Astrocyte of the cerebellum (primary cell): ENCODE data around the gene DEF6.
"Not testable (repeated sequence)": the region's sequence is repeated elsewhere in the genome, so short reads cannot be mapped to it uniquely, and the experiment has no call there.

Experiments used
- DNase-seq: peaks from one replicate; pipeline ENCODE4 v3.0.0-alpha.2; 2011; ENCODE audit warnings: low read depth
- H3K4me3 ChIP-seq: 2 replicates; pipeline ENCODE4 v1.5.1; 2011; ENCODE audit warnings: mild to moderate bottlenecking, low read depth, low read length, moderate library complexity
- in situ Hi-C: cut with HindIII; loops from 2 replicates; pipeline ENCODE4 v1.10.0; 2017; ENCODE audit warnings: low sequenced_read_pairs
- TF ChIP-seq, protein P1 (sequence below): IDR thresholded peaks from 2 replicates; pipeline ENCODE4 v1.5.1; 2012; ENCODE audit warnings: low read length, low read depth, moderate library complexity, mild to moderate bottlenecking; ENCODE audit errors: missing control alignments

Gene DEF6

GRCh38 chr6:35305117-35305516 lies 7.5 kb downstream of the DEF6 start:
- no peak for DNase-seq
- in situ Hi-C loops: no loop called here
- H3K4me3 ChIP-seq: no peak overlapping the region
- TF ChIP-seq, protein P1, sequence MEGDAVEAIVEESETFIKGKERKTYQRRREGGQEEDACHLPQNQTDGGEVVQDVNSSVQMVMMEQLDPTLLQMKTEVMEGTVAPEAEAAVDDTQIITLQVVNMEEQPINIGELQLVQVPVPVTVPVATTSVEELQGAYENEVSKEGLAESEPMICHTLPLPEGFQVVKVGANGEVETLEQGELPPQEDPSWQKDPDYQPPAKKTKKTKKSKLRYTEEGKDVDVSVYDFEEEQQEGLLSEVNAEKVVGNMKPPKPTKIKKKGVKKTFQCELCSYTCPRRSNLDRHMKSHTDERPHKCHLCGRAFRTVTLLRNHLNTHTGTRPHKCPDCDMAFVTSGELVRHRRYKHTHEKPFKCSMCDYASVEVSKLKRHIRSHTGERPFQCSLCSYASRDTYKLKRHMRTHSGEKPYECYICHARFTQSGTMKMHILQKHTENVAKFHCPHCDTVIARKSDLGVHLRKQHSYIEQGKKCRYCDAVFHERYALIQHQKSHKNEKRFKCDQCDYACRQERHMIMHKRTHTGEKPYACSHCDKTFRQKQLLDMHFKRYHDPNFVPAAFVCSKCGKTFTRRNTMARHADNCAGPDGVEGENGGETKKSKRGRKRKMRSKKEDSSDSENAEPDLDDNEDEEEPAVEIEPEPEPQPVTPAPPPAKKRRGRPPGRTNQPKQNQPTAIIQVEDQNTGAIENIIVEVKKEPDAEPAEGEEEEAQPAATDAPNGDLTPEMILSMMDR: no peak

GRCh38 chr6:35307138-35307537 lies 9.5 kb downstream of the DEF6 start:
- DNase-seq, H3K4me3 ChIP-seq, in situ Hi-C loops: not testable (repeated sequence)

DNA sequence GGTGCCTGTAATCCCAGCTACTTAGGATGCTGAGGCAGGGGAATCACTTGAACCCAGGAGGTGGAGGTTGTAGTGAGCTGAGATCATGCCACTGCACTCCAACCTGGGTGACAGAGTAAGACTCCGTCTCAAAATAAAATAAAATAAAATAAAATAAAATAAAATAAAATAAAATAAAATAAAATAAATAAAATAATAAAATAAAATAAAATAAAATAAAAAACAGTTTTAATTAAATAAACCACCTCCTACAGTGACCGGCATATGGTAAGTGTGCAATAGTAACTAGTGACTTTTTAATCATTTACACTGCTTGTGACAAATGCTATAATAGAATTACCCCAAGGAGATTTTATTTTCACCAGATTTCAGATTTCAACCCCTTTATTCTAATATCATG lies 10.9 kb downstream of the DEF6 start:
- DNase-seq, H3K4me3 ChIP-seq, in situ Hi-C loops: not testable (repeated sequence)

DNA sequence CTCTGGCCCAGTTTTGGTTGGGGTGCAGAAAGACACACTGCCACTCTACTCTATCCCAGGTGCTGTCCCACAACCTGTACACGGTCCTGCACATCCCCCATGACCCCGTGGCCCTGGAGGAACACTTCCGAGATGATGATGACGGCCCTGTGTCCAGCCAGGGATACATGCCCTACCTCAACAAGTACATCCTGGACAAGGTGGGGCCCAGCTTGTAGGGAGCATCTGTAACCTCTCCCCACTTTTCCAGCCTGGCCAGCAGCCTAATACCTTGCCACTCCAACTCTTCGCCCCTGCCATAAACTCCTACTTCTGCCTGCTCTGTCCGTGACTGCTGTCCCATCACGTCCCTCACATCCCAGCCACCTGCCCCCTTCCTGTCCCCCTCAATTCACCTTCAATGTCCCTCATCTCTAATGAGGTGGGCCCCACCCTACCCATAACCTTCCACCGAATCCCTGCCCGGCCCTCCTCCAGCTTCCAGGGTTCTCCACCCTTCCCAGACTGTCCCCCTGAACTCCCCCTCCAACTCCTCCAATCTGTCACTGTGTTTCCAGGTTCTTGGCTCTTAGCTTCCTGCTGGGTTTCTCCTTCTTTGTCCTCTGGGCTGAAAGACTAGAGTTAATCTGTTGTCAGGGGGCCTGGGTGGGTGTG lies 12.1 kb downstream of the DEF6 start:
- in situ Hi-C loops: no loop called here
- no peak for DNase-seq
- no peak overlapping the region for H3K4me3 ChIP-seq
- TF ChIP-seq, protein P1: no peak

GRCh38 chr6:35310265-35310831 lies 12.7 kb downstream of the DEF6 start:
- H3K4me3 ChIP-seq: no peak overlapping the region
- in situ Hi-C loops: no loop called here
- TF ChIP-seq, protein P1: no peak
- DNase-seq: no peak

DNA sequence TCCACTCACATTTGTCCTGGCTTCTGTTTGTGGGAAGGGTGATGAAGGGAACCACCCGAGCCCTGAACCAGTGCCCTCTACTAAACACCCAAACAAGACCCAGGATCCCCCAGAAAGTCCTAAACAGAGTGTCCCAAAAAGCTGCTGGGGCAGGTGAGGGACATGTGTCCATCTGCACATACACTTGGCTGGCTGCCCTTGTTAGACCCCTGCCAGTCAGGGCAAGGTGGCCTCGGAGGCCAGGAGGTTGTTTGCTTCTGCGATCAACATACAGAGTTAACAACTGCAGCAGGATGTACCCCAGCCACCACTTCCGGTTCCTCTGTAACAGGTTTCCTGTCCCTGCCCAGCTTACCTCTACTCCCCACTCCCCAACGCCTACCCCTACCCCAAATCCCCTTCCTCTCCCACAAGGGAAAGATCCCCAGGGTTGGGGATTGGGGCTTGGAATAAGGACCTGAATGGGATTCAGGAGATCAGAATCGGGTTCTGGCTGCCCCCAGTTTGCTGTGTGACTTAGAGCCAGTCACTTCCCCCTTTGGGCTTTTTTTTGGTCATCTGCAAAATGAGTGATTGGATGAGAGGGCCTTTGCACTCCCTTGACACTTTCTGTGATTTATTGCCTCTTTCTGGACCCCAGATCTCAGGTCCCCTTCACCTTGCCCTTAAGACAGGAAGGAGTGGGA lies 13.9 kb downstream of the DEF6 start:
- no peak for DNase-seq
- in situ Hi-C loops: no loop called here
- TF ChIP-seq, protein P1: no peak
- no peak overlapping the region for H3K4me3 ChIP-seq

- in situ Hi-C loops: no loop called here
- DNase-seq: no peak
- no peak overlapping the region for H3K4me3 ChIP-seq
These were observed 14.6 kb downstream of the DEF6 start for GRCh38 chr6:35312076-35312800.

More at GRCh38 chr6:35312076-35312800, 14.6 kb downstream of the DEF6 start:
- TF ChIP-seq, protein P1: no peak
